ENCODE measurements around the gene FAAP20.

DNA sequence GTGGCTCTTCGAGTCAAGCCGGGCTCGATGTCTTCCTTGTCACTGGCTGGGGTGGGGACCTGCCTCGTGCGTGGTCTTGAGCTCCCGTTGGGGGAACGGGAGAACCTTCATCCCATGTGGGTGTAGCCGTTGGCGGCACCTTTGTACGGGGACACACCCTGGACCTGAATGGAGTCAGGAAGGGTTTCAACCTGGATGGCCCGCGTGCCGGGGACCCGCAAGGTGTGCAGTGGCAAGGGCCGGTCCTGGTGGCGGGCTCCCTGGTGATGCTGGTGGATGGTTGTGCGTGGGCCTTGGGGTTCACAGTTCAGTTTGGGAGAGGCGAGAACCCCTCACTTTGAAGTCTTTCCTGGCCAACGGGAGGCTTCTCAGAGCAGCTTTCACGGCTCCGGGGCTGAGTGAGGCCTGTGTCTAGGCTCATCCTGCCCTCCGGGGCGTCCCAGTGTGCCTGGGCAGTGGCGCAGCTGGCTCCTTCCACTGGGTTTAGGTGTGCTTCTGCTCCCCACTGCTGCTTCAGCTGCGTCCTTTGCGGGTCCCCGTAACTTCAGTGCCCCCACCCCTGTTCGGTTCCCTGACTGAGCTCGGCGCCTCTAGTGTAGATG, 44.9 kb upstream of the FAAP20 start:
- TF ChIP-seq, protein P1, sequence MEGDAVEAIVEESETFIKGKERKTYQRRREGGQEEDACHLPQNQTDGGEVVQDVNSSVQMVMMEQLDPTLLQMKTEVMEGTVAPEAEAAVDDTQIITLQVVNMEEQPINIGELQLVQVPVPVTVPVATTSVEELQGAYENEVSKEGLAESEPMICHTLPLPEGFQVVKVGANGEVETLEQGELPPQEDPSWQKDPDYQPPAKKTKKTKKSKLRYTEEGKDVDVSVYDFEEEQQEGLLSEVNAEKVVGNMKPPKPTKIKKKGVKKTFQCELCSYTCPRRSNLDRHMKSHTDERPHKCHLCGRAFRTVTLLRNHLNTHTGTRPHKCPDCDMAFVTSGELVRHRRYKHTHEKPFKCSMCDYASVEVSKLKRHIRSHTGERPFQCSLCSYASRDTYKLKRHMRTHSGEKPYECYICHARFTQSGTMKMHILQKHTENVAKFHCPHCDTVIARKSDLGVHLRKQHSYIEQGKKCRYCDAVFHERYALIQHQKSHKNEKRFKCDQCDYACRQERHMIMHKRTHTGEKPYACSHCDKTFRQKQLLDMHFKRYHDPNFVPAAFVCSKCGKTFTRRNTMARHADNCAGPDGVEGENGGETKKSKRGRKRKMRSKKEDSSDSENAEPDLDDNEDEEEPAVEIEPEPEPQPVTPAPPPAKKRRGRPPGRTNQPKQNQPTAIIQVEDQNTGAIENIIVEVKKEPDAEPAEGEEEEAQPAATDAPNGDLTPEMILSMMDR (conservative IDR thresholded peaks at IDR 0.05), result no peak
- no peak for TF ChIP-seq EZH2 (IDR thresholded peaks at IDR 0.05; ENCODE audit: low read depth)

Measured in PC-9 (cell line).